Subcutaneous adipose tissue (tissue), 4 donors: ENCODE measurements around the gene ERGIC2. TPM values are rescaled to one million over a fixed set of nuclear protein-coding genes. Genes with fewer than 3 reads are reported as not detected.

Source experiments
- total RNA-seq, 4 donors: library from RNA; depleted of rRNA; stranded (reverse); fragments of >200 nt; gene quantifications; one replicate each; pipeline ENCODE4 v1.1.0, GENCODE V29; 2016
- TF ChIP-seq, protein P1 (sequence below): fragments of 450-650 bp; IDR thresholded peaks from one replicate; pipeline ENCODE4 v1.5.1; 2016; ENCODE audit warnings: low read depth, mild to moderate bottlenecking, control low read depth, antibody characterized with exemption, moderate library complexity

The ERGIC2 gene
- total RNA-seq, 4 donors from 2014 or later, result 28.6 to 105 (median 45.6) TPM

DNA sequence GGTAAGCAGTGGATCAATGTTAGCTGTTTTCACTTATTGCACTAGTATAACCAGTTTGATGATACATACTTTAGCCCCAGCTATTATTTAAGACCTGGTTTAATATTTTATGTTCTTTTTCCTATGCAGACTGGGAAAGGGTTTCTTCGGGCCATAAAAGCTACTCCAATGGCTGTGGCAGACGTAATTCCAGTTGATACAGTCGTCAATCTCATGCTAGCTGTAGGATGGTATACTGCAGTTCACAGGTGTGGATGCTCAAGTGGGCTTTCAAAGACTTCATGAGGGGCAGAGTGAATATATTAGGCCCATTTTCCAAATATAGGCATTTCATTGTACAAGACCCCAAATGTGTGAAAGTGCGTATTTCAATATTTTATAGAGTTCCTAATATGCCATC lies 70.1 kb downstream of the ERGIC2 start:
- TF ChIP-seq, protein P1, sequence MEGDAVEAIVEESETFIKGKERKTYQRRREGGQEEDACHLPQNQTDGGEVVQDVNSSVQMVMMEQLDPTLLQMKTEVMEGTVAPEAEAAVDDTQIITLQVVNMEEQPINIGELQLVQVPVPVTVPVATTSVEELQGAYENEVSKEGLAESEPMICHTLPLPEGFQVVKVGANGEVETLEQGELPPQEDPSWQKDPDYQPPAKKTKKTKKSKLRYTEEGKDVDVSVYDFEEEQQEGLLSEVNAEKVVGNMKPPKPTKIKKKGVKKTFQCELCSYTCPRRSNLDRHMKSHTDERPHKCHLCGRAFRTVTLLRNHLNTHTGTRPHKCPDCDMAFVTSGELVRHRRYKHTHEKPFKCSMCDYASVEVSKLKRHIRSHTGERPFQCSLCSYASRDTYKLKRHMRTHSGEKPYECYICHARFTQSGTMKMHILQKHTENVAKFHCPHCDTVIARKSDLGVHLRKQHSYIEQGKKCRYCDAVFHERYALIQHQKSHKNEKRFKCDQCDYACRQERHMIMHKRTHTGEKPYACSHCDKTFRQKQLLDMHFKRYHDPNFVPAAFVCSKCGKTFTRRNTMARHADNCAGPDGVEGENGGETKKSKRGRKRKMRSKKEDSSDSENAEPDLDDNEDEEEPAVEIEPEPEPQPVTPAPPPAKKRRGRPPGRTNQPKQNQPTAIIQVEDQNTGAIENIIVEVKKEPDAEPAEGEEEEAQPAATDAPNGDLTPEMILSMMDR, result no peak

DNA sequence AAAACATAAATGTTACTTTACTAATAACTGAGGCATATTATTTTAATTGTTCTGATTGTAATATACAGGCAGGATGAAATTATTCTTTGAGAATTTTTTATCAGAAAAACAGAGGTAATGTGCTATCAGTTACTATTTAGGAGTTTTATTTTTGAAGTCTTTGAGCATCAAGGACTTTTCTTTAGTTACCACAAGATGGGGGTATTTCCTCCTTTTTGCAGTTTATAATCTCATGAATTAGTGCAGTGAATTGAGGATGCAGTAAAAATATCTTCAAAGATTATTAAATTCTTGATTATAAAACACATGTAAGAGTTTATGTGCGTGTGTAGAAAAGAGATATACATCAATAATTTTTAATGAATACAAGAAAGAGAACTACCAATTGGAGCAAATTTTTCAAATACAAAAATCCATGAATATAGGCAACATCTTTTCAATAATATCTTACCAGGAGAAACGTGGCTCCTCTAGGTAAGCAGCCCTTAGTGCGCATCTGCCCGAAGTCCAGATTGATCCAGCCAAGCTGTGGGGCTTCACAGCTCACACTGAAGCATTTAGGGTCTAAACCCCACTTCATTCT lies 71.6 kb downstream of the ERGIC2 start:
- TF ChIP-seq, protein P1, result no peak

DNA sequence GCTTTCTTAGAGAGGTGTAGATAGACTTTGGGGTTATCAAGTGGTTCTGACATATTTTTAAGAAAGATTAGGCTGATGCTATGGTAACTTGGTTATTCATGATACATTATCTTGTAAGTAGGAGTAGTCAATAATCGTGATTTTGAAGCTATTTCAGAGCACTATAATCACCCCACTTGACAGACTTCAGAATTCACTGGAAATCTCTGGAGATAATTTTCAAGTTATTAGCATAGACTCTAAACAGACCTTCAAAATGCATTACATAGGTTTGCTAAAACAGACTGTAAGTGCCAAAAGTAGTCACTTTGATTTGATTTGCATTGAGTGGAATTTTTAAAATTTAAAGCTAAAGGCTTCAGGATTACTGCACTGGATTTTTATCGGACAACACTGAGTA lies 74.3 kb downstream of the ERGIC2 start:
- TF ChIP-seq, protein P1, result no peak

DNA sequence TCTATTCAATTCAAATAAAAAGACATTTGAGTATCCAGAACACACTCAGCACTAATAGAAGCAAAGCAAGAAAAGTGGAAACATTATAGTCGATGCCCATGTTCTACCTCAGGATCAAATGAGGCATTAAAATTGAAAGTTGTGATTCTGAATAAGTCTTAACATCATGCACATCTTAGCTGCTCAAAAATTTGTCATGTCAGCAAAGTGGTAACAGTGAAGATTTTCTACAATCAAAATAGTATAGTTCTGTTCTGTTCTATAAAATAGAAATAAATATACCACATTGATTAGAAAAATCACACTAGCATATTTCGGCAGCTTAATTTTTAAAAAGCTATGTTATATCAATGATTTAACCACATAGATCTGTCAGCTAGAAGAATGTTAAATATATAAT lies 74.7 kb downstream of the ERGIC2 start:
- TF ChIP-seq, protein P1, result no peak

DNA sequence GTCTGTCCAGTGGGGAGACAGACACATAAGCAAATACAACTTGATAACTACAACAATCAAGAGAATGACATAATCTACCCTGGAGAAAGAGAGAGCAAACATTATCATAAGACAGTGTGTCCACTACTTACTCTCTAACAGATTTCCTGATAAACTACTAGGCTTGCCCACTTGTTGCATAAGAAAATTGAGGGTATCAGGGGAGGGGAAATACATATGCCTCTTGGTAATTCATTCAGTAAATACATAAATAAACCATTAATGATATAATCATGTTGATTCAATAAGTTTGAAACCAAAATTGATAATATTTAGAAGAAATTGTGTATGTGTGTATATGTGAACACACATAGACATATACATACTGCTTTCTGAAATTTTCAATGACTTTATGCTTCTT lies 76.6 kb downstream of the ERGIC2 start:
- TF ChIP-seq, protein P1, result no peak

DNA sequence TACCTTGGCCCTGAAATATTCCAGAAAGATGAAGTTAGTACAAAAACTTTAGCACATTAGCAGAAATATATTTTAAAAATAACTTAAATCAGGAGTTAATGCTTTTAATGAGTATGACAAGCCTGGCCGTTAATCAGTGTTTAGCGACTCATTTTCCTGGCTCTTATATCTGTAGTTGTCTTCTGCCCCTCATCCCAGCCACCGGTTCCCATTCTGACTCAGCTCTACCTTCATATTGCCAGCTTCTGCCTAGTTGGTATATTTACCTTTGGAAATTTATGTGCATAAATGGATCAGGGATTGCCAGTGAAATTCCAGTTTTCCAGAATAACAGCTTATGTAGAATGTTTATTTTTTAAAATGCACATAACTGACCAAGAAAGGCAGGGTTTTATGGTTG lies 79.9 kb downstream of the ERGIC2 start:
- TF ChIP-seq, protein P1, result no peak

DNA sequence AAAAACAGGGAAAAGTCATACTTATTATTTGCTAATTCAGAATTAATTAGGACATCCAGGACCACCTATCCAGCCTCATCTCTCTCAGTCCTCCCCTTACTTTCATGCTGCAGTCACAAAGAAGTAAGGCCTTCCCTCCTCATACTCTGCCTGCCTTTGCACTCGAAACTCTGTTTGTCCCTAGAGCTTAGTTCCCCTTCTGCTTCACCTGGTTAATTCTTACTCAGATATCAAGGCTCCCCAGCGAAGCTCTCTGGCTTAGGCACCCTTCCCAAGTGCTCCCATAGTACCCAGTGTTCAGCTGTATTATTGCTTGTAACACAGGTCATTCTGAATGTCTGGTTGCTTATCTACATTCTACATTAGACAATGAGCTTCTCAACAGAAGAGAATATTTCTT lies 81.3 kb downstream of the ERGIC2 start:
- TF ChIP-seq, protein P1, result no peak
